ENCODE measurements around the gene WDR38. TPM values are rescaled to one million over a fixed set of nuclear protein-coding genes. Genes with fewer than 3 reads are reported as not detected.

Gene WDR38
- total RNA-seq, 1 donor from 2014 or later, result not detected

DNA sequence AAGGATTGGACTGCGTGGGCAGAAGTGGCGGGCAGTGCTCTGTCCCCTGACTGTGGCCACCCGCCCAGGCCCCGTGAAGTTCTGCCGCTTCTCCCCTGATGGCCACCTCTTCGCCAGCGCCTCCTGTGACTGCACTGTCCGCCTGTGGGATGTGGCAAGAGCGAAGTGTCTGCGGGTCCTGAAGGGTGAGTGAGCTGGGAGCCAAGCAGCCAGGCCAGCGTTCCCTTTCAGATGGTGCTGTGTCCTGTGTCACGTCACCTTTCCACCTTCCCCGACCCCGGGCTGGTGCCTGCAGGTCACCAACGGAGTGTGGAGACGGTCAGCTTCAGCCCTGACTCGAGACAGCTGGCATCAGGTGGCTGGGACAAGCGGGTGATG is 2.3 kb downstream of the WDR38 start:
- intact Hi-C loops (cut with DNase I), result no loop called here
- no peak for DNase-seq (ENCODE audit: low spot score)

DNA sequence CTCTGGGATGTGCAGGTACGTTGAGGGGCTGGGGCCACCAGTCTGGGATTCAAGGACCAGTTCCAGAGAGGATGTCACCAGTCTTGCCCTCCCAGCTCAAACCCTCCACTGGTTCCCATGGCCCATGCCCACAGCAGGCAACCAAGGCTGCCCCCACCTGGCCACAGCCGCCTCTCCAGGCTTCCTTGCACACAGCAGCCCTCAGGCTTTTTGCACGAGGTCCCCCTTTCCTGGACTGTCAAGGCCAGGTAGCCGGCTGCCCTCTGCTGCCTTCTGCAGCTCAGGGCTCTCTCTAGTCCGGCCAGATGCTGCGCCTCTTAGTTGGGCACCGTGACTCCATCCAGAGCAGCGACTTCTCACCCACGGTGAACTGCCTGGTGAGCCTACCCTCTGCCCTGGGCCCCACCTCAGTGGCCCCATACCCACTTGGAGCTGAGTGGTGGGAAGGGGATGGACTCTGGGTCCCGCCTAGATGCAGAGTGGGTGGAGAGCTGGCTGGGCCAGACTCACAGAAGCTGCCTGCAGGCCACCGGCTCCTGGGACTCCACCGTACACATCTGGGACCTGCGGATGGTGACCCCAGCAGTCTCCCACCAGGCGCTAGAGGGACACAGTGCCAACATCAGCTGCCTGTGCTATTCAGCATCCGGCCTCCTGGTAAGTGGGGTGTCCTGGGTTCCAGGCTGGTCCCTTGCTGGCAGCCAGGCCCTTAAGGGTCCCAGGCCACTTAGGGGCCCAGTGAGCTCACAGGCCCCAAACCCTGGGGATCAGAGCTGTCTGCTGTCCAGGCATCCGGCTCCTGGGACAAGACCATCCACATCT is 2.9 kb downstream of the WDR38 start:
- no peak for DNase-seq (ENCODE audit: low spot score)
- intact Hi-C loops (cut with DNase I), result no loop called here

DNA sequence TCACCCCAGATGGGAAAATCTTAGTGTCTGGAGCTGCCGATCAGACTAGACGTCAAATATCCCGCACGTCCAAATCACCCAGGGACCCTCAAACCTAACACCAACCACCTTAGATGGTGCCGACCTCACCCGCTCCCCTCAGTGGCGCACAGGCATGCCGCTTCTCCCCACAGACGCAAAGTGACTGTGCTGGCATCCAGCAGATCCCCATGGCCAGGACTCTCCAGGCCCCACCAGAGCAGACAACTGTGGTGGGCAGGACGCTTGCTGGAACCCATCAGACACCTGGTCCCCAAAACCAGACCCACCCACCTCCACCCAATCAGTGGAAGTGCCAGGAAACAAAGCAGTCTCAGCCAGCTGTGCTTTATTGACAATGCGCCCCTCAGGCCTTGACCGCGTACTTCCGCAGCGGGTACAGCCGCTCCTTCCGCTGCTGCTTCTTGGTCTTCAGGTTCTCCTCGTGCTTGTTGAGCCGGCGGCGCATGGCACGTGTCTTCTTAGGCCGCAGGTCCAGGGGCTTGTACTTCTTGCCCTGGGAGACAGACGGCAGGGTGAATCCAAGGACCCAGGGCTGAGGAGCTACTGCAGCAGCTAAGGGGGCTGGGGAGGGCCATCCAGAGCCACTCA is 4.4 kb downstream of the WDR38 start:
- intact Hi-C loops (cut with DNase I), result no loop called here

DNA sequence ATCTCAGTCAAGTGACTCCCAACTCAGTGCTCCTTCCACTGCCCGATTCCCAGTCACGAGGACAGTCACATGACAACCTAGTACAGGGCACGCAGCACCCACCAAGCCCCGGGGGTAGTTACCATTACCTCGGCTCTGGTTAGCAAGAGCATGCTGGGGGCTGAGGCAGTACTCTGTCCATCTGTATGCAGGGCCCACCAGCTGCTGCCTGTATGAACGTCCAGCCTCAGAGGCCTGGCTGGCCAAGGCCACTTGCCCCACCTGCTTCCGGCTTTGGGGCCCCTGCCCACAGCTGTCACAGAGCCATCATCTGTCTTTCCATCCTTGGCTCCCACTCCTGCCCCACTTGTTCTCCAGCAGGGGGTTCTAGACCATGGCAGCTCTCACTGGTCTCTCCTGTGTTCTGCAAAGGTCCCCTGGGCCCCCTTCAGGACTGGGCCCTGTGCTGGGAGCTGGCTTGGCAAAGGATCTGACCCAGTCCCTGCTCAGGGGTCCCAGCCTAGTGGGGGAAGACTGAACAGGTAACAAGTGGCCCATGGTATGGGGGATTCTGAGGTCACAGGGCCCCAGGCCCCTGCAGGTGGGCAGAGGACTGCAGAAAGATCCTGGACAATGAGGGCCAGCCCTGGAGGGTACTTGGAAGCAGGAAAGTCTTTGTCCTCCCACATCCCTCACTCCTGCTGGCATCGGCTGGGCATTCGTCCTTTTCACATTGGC is 5.2 kb downstream of the WDR38 start:
- intact Hi-C loops (cut with DNase I), result no loop called here
- DNase-seq (ENCODE audit: low spot score), result no peak

More for the DNA sequence above, 4.4 kb downstream of the WDR38 start:
- DNase-seq (ENCODE audit: low spot score), result no peak

DNA sequence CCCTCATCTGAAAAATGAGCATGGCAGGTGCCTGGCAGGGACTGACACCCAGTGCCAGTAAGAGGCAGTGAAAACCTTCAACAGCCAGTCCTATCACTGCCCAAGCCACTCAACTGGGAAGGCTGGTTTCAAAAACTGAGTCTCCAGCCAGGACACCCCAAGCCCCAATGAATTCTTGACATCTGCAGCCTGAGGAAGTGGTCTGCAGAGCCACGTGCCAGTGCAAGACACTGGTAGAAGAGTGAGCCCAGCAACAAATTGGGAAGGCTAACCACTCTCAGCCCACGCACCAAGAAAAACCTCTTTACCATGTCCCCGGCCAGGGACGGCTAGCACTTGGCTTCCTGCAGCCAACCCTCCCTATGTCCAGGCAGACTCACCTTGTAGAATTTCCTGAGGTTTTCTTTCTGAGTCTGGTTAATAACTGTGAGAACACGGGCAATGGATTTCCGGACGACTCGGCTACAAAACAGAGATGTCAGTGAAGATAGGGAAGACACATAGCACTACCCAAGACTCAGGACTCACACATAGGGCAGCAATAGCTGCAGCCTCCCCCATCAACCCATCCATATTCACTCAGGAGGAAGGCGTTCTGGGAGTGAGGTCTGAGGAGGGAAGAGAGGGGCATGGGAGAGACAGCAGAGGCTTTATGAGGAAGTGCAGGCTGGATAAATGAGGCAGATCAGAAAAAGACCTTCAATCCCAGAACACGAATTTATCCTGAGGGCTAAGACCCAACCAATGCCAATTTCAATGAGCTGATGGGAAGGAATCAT is 6.7 kb downstream of the WDR38 start:
- intact Hi-C loops (cut with DNase I), result no loop called here
- DNase-seq (ENCODE audit: low spot score), result no peak

DNA sequence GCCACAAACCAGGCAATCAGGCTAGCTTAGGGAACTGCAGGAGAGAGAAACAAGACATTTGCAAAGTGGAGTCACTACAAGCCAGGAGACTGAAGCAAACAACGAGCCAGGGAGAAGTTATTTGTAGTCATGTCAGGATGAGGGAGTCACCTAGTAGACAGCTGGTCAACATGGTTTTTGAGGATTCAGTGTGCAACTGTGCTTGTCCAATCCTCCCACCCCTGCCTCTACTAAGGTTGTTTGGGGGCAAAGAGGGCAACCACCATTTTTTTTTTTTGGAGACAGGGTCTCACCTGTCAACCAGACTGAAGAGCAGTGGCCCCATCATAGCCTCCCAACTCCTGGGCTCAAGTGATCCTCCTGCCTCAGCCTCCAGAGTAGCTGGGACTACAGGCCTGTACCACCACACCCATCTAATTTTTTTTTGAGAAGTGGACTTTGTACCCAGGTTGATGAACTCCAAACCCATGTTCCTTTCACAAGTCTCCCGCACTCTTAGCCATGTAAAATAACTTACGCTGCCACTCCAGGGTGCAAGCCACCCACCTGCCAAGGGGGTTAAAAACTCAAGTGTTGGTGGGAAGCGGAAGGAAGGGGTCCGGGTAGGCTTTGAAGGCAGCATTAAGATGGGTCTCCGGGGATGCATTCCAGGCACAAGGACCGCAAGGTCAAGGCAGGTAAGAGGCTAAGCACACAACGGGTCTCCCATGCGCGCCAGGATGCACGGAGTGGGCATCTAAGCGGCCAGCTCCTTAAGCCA is 7.5 kb downstream of the WDR38 start:
- DNase-seq (ENCODE audit: low spot score), result no peak
- intact Hi-C loops (cut with DNase I), result no loop called here

DNA sequence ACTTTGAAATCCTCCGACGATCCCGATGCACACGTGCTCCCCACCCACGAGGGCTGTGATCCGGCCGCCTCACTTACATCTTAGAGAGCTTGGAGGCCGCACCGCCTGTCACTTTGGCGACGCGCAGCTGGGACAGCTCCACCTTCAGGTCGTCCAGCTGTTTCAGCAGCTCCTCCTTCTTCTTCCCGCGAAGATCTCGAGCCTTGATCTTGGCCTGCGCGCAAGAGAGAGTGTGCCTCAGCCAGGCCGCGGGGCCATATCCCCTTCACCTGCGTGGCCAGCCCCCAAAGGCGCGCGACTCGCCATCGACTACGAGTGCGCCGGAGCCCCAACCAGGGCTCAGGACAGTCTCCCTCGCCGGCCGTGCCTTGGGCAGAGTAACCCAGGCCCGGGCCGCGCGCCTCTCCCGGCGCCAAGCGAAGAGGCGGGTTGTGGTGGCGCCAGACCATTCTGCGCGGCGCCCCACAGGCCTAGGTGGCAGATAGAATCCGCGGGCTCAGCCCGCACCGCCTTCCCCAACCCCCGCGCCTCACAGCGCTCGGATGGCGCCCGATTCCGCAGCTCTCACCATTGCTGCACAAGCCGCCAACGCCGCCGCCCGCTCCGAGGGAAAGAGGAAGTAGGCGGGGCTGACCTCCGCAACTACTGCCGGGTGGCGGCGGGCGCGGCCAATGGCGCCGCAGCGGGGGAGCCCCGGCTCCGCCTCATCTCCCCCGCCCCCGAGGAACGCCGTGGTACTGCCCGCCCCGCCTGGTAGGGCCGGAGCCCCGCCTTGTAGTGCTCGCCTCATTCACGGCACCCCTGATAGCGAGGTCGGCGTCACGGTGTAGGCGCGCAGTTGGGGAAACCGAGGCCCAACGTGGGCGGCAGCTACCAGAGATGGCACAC is 8.3 kb downstream of the WDR38 start, which contains the start of the genes ARPC5L and RPL35:
ARPC5L (plus strand) TSS at position 789 of the 888 bp plus-strand sequence. CDS start 7,161 bp downstream, outside the sequence.
RPL35 (minus strand) TSS at position 616 of the 888 bp plus-strand sequence; CDS start at position 571, 45 bp downstream.
- intact Hi-C loops (cut with DNase I), result no loop called here

DNA sequence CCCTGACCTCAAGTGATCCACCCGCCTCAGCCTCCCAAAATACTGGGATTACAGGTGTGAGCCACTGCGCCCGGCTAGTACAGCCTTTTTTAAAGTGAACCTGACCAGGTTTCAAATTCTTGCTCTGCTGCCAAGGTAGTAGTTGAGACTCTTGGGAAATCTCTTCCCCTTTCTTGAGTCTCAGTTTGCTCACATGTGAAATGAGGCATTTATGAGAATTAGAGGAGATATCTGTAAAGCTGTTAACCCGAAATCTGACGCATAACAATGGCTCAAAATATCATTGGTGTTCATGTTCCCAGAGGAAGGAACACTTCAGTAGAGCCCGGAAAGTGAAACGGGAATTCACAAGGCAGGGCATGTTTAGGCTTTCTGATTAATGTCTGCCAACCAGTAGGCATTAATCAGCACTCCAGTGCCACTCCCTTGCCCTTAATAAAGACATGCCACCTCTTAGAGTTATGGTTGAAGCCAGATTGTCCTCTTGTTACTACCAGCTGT is 10.2 kb downstream of the WDR38 start:
- DNase-seq (ENCODE audit: low spot score), result no peak
- intact Hi-C loops (cut with DNase I), result no loop called here

More for the DNA sequence above, 8.3 kb downstream of the WDR38 start, which contains the start of the genes ARPC5L and RPL35:
- peak; percentile 99 for DNase-seq (ENCODE audit: low spot score)

DNA sequence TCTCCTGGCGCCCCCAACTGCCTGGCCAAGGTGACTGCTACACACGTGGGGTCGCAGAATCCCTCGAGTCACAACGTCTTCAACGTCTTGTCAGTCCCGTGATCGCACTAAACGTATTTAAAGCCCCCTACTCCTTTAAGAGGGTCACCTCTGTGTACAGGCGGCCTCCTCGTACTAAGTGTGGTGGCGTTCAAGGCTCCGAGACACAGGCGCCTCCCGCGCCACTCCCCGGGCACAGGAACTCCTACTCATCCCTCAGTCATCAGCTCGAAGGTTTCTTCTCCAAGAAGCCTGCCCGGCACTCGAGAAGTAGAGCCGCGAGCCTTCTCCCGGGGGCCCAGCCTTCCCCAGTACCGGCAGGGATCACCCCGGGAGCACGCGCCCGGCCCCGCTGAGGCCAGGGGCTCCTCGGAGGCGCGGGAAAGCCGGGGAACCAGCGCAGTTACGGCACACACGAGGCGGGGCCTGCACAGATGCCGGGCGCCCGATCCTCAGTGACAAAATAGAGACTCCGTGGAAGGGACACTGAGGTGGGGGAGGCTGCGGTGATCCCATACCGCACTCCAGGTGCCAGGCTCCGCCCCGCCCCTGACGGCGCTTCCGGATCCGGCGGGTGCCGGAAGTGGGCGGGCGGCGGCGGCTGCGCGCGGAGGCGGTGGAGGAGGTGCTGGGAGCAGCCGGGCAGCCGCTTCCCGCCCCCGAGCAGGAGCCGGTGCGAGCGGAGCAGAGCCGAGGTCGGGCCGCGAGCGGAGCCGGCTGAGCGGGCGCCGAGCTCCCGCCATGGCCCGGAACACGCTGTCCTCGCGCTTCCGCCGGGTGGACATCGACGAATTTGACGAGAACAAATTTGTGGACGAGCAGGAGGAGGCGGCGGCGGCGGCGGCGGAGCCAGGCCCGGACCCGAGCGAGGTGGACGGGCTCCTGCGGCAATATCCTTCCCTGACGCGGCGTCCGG is 15.5 kb downstream of the WDR38 start:
- peak; percentile 95 for DNase-seq (ENCODE audit: low spot score)
- intact Hi-C loops (cut with DNase I), result loop anchor here (2.0 kb wide), 1 partner anchor 72 kb away; the partner anchor contains the start of gene GOLGA1

DNA sequence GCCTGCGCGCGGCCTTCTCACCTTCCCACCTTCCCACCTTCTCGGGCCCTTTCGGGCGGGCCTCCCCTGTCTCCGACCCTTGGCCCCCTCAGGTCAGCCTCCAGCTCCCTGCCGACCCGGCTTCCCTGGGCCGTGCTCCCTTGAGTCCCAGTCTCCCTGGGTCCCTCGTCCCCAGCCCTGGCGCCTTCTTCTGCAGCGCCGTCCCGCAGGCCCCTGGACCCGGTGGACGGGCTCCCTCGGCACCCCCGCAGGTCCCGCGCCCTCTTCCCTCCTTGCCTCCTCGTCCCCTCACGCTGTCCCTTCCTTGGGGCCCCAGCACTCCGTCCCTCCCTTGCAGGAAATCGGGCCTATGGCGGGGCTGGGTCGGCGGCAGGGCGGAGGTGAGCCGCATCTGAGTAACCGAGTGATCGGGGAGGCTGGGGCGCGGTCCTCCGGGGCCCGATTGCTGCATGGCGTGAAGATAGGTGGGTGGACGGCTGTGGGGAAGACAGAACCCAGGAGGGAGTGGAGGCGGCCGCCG is 16.3 kb downstream of the WDR38 start:
- intact Hi-C loops (cut with DNase I), result loop anchor here (2.0 kb wide), 1 partner anchor 71 kb away; the partner anchor contains the start of gene GOLGA1
- DNase-seq (ENCODE audit: low spot score), result no peak

DNA sequence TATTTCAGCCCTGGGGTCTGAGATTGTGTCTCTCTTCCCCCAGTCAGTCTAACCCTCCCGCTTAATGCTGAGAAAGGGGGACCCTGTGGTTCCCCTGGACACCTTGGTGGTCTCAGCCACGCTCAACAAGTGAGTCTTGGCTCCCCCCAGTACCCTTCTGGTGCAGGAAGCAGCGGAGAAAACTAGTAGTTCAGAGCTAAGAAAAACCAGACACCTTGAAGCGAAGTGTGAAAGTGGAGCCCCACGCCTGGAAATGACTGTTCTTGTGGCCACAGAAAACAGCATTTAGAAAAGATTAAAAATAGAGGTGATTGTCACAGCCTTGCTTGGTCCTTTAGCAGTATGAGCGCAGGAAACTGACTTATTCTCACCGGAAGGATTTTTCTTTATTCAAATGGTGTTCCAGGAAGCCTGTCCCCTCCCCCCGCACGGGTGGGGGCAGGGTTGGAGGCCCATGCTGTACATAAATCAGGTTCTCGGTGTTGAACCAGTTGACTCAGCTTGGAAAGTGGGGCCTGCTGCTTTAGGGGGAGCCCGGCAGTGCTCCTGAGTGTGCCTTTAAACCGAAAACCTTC is 16.8 kb downstream of the WDR38 start:
- no peak for DNase-seq (ENCODE audit: low spot score)
- intact Hi-C loops (cut with DNase I), result loop anchor here (2.0 to 5.0 kb wide), 2 partner anchors 71 to 272 kb away; partner anchors contain the start of genes GOLGA1 and SCAI

DNA sequence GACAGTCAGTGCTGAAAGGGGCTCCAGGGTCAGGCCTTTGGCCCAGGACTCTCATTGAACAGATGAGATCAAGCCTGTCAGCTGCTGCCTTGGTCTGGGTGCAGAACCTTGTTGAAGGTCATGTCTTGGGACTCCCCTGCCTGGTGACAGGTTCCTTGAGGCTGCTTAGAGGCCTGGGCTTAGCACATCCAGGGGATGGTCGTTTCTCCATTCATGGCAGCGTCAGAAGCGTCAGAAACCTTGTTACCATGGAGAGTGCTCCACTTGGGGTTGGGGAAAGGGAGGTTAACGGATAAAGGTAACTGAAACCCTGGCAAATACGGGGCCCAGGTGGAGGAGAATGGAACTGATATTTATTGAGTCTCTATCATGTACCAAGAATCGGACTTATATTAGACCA is 17.5 kb downstream of the WDR38 start:
- intact Hi-C loops (cut with DNase I), result loop anchor here (5.0 kb wide), 1 partner anchor 272 kb away; the partner anchor contains the start of gene SCAI

DNA sequence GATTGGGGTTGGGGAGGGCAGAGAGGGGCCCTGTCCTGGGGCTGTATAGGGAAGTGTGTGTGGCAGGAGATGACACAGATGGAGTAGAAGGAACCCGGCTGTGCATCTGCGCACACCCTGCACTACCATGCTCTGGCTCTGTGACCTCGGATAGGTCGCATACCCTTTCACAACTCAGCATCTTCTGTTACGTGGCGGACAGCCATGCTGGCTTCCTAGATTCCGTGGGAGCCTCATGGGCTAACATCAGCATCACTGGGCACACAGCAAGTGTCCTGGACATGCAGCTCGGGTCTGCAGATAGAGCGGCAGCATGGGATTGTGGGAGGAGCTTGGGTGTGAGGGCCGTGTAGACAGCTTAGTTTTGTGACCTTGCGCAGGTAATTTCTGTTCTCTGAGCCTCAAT is 17.9 kb downstream of the WDR38 start:
- intact Hi-C loops (cut with DNase I), result loop anchor here (5.0 kb wide), 1 partner anchor 271 kb away; the partner anchor contains the start of gene SCAI
- no peak for DNase-seq (ENCODE audit: low spot score)

More for the DNA sequence above, 17.5 kb downstream of the WDR38 start:
- no peak for DNase-seq (ENCODE audit: low spot score)

DNA sequence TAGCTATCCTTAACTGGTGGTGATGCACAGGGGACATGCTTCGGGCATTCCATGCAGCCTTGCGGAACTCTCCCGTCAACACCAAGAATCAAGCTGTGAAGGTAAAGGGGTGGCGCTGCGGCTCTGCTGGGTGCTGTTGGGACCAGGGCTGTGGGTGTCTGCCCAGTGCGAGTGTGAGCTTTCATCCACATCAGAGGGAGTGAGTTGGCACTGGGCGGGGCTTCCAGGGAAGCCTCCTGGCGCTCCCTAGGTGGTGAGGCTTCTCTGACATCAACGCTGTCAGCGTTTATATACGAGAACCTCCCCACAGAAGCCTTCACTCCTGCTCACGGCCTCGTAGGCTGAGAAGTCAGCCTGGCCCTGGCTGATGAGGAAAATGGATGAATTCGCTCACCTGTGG is 20.4 kb downstream of the WDR38 start:
- intact Hi-C loops (cut with DNase I), result loop anchor here (5.0 kb wide), 1 partner anchor 269 kb away; the partner anchor contains the start of gene SCAI
- DNase-seq (ENCODE audit: low spot score), result no peak

DNA sequence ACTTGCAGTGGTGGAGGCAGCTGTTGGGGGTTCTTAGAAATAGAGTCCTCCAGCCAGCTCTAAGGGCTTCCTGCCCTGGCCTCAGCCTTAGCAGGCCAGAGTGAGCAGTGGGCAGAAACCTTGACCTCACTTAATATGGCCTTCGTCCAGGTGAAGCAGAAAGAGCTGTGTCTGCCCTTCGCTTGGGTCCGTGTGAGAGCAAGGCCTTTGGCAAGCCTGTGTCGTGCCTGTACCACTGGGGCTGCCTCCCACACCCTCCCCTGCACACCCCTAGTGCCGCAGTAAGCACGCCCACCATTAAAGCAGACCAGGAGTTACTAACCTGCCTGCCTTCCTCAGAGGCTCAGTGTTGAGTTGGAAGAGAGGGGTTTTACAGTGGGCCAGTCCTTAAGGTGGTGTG is 22.2 kb downstream of the WDR38 start:
- intact Hi-C loops (cut with DNase I), result no loop called here
- no peak for DNase-seq (ENCODE audit: low spot score)
